SH-SY5Y (cell line): Measurements from ENCODE around the gene AKR1C1.

ENCODE experiments used
- GATA2 ChIP-seq: IDR thresholded peaks from 2 replicates; pipeline ENCODE4 v1.6.1; 2011; ENCODE audit warnings: mild to moderate bottlenecking, low read depth, low read length
- GATA3 ChIP-seq: IDR thresholded peaks from 2 replicates; pipeline ENCODE4 v1.6.1; 2011; ENCODE audit warnings: low read depth, mild to moderate bottlenecking, low read length, moderate library complexity

- no peak for TF ChIP-seq GATA2
- TF ChIP-seq GATA3: no peak
Observed at GRCh38 chr10:4984223-4984622, 21.0 kb downstream of the AKR1C1 start.
